WERI-Rb-1 (cell line): ENCODE data around the gene FPR1.

Source experiments
- DNase-seq: peaks from one replicate; pipeline ENCODE4 v3.0.0-alpha.2; 2020
- H3K27ac ChIP-seq: fragments of 250-450 bp; sonication (Bioruptor Pico); 2 replicates; pipeline ENCODE4 v1.5.1; 2020; ENCODE audit warnings: mild to moderate bottlenecking, moderate library complexity
- H3K27me3 ChIP-seq: fragments of 250-450 bp; sonication (Bioruptor Pico); 2 replicates; pipeline ENCODE4 v1.5.1; 2021; ENCODE audit warnings: mild to moderate bottlenecking, low read depth, moderate library complexity; ENCODE audit not compliant: insufficient read depth, severe bottlenecking
- H3K36me3 ChIP-seq: fragments of 250-450 bp; sonication (Bioruptor Pico); 2 replicates; pipeline ENCODE4 v1.5.1; 2020; ENCODE audit warnings: mild to moderate bottlenecking, moderate library complexity
- H3K4me3 ChIP-seq: 2 replicates; pipeline ENCODE4 v1.5.1; 2011; ENCODE audit warnings: low read depth, mild to moderate bottlenecking, control low read depth, low read length
- H3K9me3 ChIP-seq: fragments of 250-450 bp; sonication (Bioruptor Pico); 2 replicates; pipeline ENCODE4 v1.5.1; 2021; ENCODE audit warnings: mild to moderate bottlenecking, moderate library complexity; ENCODE audit not compliant: severe bottlenecking
- CTCF ChIP-seq: IDR thresholded peaks from 2 replicates; pipeline ENCODE4 v1.5.1; 2011; ENCODE audit warnings: low read depth, mild to moderate bottlenecking, control low read depth, inconsistent platforms, low read length

FPR1 gene

GRCh38 chr19:51789061-51789795 is 37.5 kb upstream of the FPR1 start:
- Histone ChIP-seq H3K27me3 (peaks cover 65% of the 10 kb centered on the region), H3K4me3 (no peak overlapping the region), H3K36me3 (no peaks in the 10 kb centered on the region), H3K27ac (no peak overlapping the region), H3K9me3 (peaks cover 5% of the 10 kb centered on the region)
- DNase-seq: no peak
- TF ChIP-seq CTCF: no peak

GRCh38 chr19:51788029-51788428 is 36.4 kb upstream of the FPR1 start:
- no peak overlapping the region for H3K27ac ChIP-seq
- no peaks in the 10 kb centered on the region for H3K36me3 ChIP-seq
- H3K4me3 ChIP-seq: no peak overlapping the region
- TF ChIP-seq CTCF: no peak
- peaks cover 5% of the 10 kb centered on the region for H3K9me3 ChIP-seq
- no peak for DNase-seq
- peaks cover 64% of the 10 kb centered on the region for H3K27me3 ChIP-seq

GRCh38 chr19:51786646-51787494 is 35.2 kb upstream of the FPR1 start:
- no peak for TF ChIP-seq CTCF
- H3K27ac ChIP-seq: no peak overlapping the region

GRCh38 chr19:51784922-51785690 is 33.4 kb upstream of the FPR1 start:
- no peaks in the 10 kb centered on the region for H3K36me3 ChIP-seq
- peaks cover 3% of the 10 kb centered on the region for H3K9me3 ChIP-seq
- peaks cover 75% of the 10 kb centered on the region for H3K27me3 ChIP-seq
- no peak overlapping the region for H3K27ac ChIP-seq
- no peak for TF ChIP-seq CTCF
- DNase-seq: no peak
- no peak overlapping the region for H3K4me3 ChIP-seq

More at GRCh38 chr19:51786646-51787494, 35.2 kb upstream of the FPR1 start:
- Histone ChIP-seq H3K27me3 (peaks cover 69% of the 10 kb centered on the region), H3K36me3 (no peaks in the 10 kb centered on the region), H3K4me3 (no peak overlapping the region), H3K9me3 (peaks cover 3% of the 10 kb centered on the region)
- DNase-seq: no peak

GRCh38 chr19:51784109-51784785 is 32.6 kb upstream of the FPR1 start:
- no peak for DNase-seq
- Histone ChIP-seq H3K36me3 (no peaks in the 10 kb centered on the region), H3K4me3 (no peak overlapping the region), H3K27ac (no peak overlapping the region), H3K27me3 (peaks cover 69% of the 10 kb centered on the region), H3K9me3 (no peaks in the 10 kb centered on the region)
- no peak for TF ChIP-seq CTCF
